ENCODE results near the gene KRTAP12-1.
"Not testable (repeated sequence)": the region's sequence is repeated elsewhere in the genome, so short reads cannot be mapped to it uniquely, and the experiment has no call there.

Gene KRTAP12-1

DNA sequence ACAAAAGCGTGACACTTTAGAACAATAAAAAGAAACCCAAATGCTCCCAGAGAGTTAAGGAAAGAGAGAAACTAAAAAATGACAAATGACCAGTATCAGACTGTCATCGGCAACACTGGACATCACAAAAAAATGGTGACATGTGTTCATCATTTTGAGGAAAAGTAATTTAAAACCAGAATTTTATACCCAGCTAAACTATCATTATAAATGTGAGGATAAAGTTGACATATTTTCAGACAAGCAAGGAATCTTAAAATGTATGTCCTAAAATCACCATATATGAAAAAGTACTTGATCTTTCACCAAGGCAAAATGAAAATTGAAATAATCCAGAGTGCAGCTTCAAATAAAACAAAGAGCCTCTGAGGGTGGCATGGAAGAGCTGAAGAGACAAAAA, 37.1 kb downstream of the KRTAP12-1 start:
- H3K4me3 ChIP-seq (ENCODE audit: low read depth, low read length): no peak overlapping the region
- H3K36me3 ChIP-seq (ENCODE audit: control insufficient read depth, insufficient read depth, low read length): no peaks in the 10 kb centered on the region
- H3K9ac ChIP-seq (ENCODE audit: low read depth, low read length): no peak overlapping the region
- no peaks in the 10 kb centered on the region for H3K9me3 ChIP-seq (ENCODE audit: control insufficient read depth, insufficient read depth, low read length)
- H3K4me1 ChIP-seq (ENCODE audit: control insufficient read depth, insufficient read depth, low read length): no peaks in the 10 kb centered on the region
- no peaks in the 10 kb centered on the region for H3K27me3 ChIP-seq (ENCODE audit: control insufficient read depth, insufficient read depth, low read length)

DNA sequence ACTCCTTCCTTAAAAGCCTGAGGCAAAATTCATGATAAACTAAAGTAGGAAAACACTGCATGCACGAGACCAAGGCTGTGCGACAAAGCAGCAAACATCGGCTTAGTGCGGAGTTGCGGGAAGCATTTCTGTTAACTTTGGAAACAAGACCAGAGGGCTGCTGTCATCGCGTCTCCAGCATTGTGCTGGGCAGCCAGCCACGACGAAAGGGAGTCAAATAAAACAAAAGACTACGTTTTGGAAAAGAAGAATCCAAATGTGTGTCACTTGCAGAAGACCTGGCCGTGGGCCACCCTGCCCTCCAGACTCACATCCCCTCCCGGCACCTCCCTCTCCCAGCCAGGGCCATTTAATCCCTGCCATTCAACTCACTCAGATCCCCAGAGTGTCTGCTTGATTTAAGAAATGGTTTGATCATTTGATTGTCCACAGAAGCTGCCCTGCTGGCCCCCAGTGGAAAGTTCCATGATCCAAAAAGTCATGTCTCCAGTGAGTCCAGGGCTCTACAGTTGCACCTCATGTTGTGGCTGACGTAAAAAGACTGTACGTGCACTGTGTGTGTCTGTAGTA, 38.1 kb downstream of the KRTAP12-1 start:
- no peaks in the 10 kb centered on the region for H3K4me1 ChIP-seq (ENCODE audit: control insufficient read depth, insufficient read depth, low read length)
- H3K27me3 ChIP-seq (ENCODE audit: control insufficient read depth, insufficient read depth, low read length): no peaks in the 10 kb centered on the region
- H3K9ac ChIP-seq (ENCODE audit: low read depth, low read length): no peak overlapping the region
- no peaks in the 10 kb centered on the region for H3K36me3 ChIP-seq (ENCODE audit: control insufficient read depth, insufficient read depth, low read length)
- H3K9me3 ChIP-seq (ENCODE audit: control insufficient read depth, insufficient read depth, low read length): no peaks in the 10 kb centered on the region
- no peak overlapping the region for H3K4me3 ChIP-seq (ENCODE audit: low read depth, low read length)

GRCh38 chr21:44640761-44641160, 41.2 kb downstream of the KRTAP12-1 start:
- no peaks in the 10 kb centered on the region for H3K4me1 ChIP-seq (ENCODE audit: control insufficient read depth, insufficient read depth, low read length)
- no peak overlapping the region for H3K4me3 ChIP-seq (ENCODE audit: low read depth, low read length)
- no peaks in the 10 kb centered on the region for H3K9me3 ChIP-seq (ENCODE audit: control insufficient read depth, insufficient read depth, low read length)
- H3K9ac ChIP-seq (ENCODE audit: low read depth, low read length): no peak overlapping the region
- no peaks in the 10 kb centered on the region for H3K36me3 ChIP-seq (ENCODE audit: control insufficient read depth, insufficient read depth, low read length)
- no peaks in the 10 kb centered on the region for H3K27me3 ChIP-seq (ENCODE audit: control insufficient read depth, insufficient read depth, low read length)

GRCh38 chr21:44639331-44639655, 42.7 kb downstream of the KRTAP12-1 start:
- H3K36me3 ChIP-seq (ENCODE audit: control insufficient read depth, insufficient read depth, low read length): no peaks in the 10 kb centered on the region
- no peaks in the 10 kb centered on the region for H3K4me1 ChIP-seq (ENCODE audit: control insufficient read depth, insufficient read depth, low read length)
- H3K9ac ChIP-seq (ENCODE audit: low read depth, low read length): no peak overlapping the region
- no peaks in the 10 kb centered on the region for H3K27me3 ChIP-seq (ENCODE audit: control insufficient read depth, insufficient read depth, low read length)
- no peak overlapping the region for H3K4me3 ChIP-seq (ENCODE audit: low read depth, low read length)
- H3K9me3 ChIP-seq (ENCODE audit: control insufficient read depth, insufficient read depth, low read length): no peaks in the 10 kb centered on the region

DNA sequence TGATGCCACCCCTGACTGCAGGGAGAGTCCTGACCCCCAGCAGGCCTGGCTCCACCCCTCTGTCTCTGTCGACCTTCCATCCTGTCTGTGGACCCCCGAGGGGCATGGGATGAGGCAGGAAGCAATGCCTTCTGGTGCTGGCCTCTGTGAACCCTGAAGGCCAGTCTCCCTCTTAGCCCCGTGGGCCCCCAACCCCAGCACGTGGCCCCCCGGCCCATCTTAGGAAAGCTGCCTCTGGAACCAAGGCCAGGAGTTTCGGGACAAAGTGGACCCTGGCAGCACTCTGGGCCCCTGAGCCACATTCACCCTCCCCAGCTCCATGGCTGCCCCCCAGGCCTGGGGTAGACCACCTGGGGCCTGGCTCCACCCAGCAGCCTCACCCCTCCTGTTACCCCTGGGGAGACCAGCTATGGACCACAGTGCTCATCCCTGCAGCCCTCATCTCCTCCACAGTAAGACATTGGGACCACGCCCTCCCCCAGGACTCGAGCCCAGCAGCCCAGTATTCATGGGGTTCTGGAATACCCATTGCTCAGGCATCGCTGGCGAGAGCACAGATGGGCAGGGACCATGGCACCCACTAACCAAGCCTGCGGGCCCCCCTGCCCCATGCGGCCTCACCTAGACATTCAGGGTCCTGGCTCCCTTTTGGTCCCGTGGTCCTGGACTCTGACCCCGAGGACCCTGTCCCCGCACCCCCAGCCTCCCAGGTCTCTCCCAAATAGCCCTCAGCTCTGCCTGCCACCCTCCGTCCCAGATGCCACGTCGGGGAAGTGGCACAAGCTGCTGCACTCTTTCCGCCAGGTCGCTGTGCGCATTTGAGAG, 43.2 kb downstream of the KRTAP12-1 start:
- not testable (repeated sequence) for H3K4me1 ChIP-seq (ENCODE audit: control insufficient read depth, insufficient read depth, low read length); H3K4me3 ChIP-seq (ENCODE audit: low read depth, low read length); H3K36me3 ChIP-seq (ENCODE audit: control insufficient read depth, insufficient read depth, low read length); H3K9ac ChIP-seq (ENCODE audit: low read depth, low read length); H3K9me3 ChIP-seq (ENCODE audit: control insufficient read depth, insufficient read depth, low read length); H3K27me3 ChIP-seq (ENCODE audit: control insufficient read depth, insufficient read depth, low read length)

DNA sequence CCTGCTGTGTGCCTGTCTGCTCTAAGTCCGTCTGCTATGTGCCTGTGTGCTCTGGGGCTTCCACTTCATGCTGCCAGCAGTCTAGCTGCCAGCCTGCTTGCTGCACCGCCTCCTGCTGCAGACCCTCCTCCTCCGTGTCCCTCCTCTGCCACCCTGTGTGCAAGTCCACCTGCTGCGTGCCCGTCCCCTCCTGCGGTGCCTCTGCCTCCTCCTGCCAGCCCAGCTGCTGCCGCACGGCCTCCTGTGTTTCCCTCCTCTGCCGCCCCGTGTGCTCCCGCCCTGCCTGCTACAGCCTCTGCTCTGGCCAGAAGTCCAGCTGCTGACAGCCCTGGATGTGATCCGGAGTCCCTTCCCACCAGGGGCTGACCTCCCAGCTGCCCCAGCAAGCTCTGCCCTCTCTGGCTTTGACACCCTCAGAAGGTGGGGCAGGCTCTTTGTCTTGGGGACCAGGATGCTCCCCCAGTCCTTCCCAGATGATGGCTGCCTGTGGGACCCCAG, 44.1 kb downstream of the KRTAP12-1 start:
- H3K4me1 ChIP-seq (ENCODE audit: control insufficient read depth, insufficient read depth, low read length); H3K9me3 ChIP-seq (ENCODE audit: control insufficient read depth, insufficient read depth, low read length); H3K4me3 ChIP-seq (ENCODE audit: low read depth, low read length); H3K27me3 ChIP-seq (ENCODE audit: control insufficient read depth, insufficient read depth, low read length); H3K9ac ChIP-seq (ENCODE audit: low read depth, low read length); H3K36me3 ChIP-seq (ENCODE audit: control insufficient read depth, insufficient read depth, low read length): not testable (repeated sequence)

DNA sequence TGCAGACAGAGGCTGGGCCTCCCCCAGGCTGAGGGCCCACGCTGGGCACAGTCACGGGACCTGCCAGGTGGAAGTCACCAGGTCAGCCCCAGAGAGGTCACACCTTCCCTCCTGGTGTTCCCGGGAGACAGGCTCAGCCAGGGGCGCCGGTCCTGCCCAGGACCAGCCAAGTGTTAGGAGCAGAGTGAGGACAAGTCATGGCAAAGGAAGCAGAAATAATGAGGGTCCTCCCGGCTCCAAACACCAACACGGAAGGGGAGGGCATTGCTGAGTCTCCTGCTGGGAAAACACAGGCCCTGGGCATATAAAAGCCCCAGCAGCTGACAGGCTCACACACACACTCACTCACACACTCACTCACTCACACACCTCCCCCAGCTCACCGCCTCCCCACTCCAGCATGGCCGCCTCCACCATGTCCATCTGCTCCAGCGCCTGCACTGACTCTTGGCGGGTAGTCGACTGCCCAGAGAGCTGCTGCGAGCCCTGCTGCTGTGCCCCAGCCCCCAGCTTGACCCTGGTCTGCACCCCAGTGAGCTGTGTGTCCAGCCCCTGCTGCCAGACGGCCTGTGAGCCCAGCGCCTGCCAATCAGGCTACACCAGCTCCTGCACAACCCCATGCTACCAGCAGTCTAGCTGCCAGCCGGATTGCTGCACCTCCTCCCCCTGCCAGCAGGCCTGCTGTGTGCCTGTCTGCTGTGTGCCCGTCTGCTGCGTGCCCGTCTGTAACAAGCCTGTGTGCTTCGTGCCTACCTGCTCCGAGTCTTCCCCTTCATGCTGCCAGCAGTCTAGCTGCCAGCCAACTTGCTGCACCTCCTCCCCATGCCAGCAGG, 44.7 kb downstream of the KRTAP12-1 start, which contains the start of gene KRTAP10-10:
KRTAP10-10 (plus strand) TSS at position 339 of the 833 bp plus-strand sequence; CDS start at position 401, 62 bp downstream.
- no peaks in the 10 kb centered on the region for H3K36me3 ChIP-seq (ENCODE audit: control insufficient read depth, insufficient read depth, low read length)
- no peak within 1 kb of the TSS for H3K4me3 ChIP-seq (ENCODE audit: low read depth, low read length)
- H3K9me3 ChIP-seq (ENCODE audit: control insufficient read depth, insufficient read depth, low read length): no peaks in the 10 kb centered on the region
- no peaks in the 10 kb centered on the region for H3K27me3 ChIP-seq (ENCODE audit: control insufficient read depth, insufficient read depth, low read length)
- H3K4me1 ChIP-seq (ENCODE audit: control insufficient read depth, insufficient read depth, low read length): no peaks in the 10 kb centered on the region
- no peak within 1 kb of the TSS for H3K9ac ChIP-seq (ENCODE audit: low read depth, low read length)

- no peaks in the 10 kb centered on the region for H3K9me3 ChIP-seq (ENCODE audit: control insufficient read depth, insufficient read depth, low read length)
- no peaks in the 10 kb centered on the region for H3K36me3 ChIP-seq (ENCODE audit: control insufficient read depth, insufficient read depth, low read length)
- H3K4me3 ChIP-seq (ENCODE audit: low read depth, low read length): no peak overlapping the region
- no peaks in the 10 kb centered on the region for H3K27me3 ChIP-seq (ENCODE audit: control insufficient read depth, insufficient read depth, low read length)
- no peaks in the 10 kb centered on the region for H3K4me1 ChIP-seq (ENCODE audit: control insufficient read depth, insufficient read depth, low read length)
- H3K9ac ChIP-seq (ENCODE audit: low read depth, low read length): no peak overlapping the region
These were observed 45.5 kb downstream of the KRTAP12-1 start for GRCh38 chr21:44636209-44637017.

DNA sequence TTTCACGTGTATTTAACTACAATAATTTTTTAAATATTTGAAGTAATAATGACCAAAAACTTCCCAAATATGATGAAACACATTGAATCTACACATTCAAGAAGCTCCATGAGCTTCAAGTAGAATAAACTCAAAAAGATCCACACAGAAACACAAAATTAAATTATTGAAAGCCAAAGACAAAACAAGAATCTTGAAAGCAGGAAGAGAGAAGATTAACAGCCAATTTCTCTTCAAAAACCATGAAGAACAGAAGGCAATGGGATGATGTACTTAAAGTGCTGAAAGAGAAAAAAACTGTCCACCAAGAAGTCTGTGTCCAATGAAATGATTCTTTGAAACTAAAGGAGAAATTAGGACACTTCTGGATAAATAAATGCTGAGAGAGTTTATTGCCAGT, 49.9 kb downstream of the KRTAP12-1 start:
- Histone ChIP-seq H3K9ac (ENCODE audit: low read depth, low read length) (no peak overlapping the region), H3K9me3 (ENCODE audit: control insufficient read depth, insufficient read depth, low read length) (no peaks in the 10 kb centered on the region), H3K27me3 (ENCODE audit: control insufficient read depth, insufficient read depth, low read length) (no peaks in the 10 kb centered on the region), H3K36me3 (ENCODE audit: control insufficient read depth, insufficient read depth, low read length) (no peaks in the 10 kb centered on the region), H3K4me1 (ENCODE audit: control insufficient read depth, insufficient read depth, low read length) (no peaks in the 10 kb centered on the region), H3K4me3 (ENCODE audit: low read depth, low read length) (no peak overlapping the region)
